Activated CD4-positive, alpha-beta T cell treated with anti-CD3 and anti-CD28 coated beads for 48 hours (primary cell): Measurements from ENCODE around the gene CC2D1A.
A peak's percentile ranks its signal among the peaks of the same experiment; 100 is the strongest.

ENCODE experiments used
- DNase-seq: peaks from one replicate; pipeline ENCODE4 v3.0.0-alpha.2; 2020

The CC2D1A gene

DNA sequence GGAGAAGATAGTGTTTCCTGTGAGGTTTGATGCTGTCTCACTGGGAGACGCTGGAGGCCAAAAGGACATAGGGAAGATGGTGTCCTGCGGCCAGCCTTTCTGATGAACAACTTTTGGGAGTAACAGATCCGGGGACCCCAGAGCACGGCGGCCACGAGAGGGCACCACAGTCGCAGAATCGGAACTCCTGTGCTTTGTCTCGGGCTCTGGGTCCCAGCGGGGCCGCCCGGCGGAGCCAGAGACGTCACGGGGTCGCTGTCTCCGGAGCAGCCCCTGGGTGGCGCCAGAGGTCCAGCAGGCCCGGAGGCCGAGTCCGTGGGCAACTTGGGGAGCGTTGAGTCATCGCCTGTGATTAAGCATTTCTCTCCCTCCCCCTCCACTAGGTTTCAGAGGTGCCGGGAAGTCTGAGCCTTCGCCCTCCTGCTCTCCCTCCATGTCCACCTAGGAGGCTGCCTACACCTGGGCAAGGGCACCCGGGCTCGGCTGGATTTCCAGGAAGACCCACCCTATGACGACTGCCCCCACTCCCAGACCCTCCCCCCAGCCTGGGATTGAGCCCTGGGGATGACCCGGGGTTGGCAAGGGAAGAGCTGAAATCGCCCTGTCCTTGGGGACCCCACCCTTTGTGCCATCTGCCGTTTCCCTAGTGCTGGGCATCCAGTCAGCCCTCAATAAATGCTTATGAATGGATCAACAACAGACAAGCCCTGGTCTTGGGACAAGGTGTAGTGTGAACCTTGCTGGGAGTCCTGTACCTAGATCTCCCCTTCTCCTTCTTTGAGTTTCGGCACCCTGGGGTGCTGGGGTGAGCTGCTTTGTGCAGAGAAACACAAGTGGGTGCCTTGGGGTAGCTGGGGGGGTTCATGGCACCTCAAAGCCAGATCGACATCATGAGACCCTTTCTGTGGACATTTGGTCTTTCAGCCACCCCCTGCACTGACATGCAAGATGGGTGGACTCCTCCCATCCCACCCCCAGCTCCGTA lies 25.6 kb upstream of the CC2D1A start:
- peak; percentile 99 for DNase-seq

DNA sequence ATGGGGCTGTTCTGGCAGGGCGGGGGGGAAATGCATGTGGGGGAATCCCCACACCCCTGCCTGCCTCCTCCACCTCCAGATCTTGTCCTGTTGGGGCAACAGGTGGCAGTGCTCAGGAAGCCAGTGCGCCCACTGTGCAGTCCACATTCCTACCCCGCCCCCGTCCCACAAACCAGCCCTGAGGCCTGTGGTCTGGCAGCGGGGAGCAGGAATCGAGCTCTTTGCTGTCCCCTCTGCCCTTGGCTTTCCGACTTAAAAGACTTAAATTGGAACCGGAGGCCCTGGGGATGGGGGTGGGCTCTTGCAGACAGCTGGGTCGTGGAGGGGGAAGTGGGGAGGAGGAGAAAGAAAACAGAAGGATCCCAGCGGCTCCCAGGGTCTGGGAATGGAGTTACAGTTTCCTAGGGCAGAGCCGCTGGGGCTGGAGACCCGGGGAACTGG lies 24.7 kb upstream of the CC2D1A start:
- peak; percentile 23 for DNase-seq

DNA sequence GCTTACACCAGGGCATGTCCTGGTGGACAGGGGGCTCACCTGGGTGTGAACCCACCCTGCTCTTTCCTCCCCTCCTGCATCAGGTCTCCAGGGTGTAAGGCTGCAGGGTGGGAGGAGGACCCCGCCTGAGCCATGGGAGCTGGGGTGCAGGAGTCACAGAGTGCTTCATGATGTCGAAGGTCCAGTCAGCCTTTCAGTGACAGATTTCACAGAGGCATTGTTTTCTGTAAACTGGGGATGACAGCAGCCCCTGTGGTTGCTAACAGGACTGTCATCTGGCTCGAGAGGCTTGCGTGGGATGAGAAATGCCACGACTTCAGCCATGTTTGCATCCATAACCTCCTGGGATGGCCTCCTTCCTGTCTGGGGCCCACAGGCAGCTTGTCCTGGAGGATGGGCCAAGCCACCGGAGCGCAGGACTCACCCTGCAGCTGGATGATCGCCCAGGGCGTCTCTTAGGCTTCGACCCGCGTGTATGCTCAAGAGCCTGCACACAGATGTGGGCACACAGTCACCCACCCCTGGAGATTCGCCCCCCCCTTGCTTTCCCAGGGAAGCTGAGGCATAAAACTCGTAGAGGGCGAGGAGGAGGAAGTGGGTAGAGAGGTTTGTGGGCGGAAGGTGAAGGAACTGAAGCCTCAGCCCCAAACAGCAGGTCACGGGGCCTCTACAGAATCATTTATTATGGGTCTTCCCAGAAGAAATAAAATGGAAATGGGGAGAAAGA lies 24.1 kb upstream of the CC2D1A start:
- DNase-seq: peak; percentile 64

DNA sequence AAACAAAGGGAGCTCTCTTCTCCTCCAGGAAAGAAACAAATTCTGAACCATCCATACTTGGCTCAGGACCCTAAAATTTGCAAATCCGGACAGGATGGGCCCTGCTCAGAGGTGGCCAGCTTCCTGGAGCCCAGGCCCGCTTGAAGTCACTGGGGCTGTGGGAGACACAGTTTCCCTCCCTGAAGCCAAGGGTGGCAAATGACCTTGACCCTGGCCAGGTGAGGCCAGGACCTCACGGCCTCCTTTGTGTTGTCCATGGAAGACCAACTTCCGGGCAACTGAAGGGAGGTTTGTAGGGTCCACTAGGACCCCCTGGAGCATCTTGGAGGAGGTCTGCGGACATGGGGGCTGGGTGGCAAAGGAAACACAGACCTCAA lies 23.6 kb upstream of the CC2D1A start:
- DNase-seq: no peak

DNA sequence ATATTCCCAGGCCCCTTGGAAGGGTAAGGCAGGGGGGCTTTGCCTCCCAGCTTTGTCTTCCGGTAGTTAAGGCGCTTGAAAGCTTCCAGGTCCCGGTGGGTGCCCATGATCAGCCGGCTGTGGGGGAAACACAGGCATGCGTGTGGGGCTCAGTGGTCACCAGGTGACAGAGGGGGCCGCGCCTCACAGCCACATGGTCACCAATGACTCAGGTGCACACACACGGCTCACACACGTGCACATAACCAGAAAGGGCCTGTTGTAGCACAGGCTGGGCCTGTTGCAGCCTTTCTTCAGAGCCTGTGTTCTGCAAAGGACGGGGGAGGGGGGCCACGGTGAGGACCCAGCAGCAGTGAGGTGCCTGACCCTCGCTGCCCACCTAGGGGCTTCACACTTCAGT lies 23.2 kb upstream of the CC2D1A start:
- DNase-seq: no peak

DNA sequence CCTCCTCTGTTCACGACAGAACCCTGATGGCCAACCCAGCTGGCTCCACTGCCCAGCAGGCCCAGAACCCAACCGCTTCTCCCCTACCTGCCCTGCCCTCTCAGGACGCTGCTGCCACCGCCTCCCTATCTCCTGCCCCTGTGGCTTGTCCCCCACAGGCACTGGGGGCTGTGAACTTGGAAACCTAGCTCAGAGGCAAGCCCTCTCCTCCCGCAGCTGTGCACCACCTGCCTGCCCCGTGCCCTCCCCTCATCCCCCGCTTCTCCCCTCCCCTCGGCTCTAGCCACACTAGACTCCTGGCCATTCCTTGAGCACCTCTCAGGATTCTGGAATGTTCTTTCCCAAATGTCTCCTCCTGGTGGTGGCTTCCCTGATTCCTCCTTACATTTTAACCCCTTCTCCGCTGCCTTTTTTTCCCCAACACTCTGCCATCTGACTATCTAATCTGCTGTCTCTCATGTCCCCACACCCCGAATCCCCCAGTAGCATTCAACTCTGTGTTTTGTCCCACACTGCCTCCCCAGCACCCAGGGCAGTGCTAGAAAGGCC lies 22.4 kb upstream of the CC2D1A start:
- DNase-seq: no peak

DNA sequence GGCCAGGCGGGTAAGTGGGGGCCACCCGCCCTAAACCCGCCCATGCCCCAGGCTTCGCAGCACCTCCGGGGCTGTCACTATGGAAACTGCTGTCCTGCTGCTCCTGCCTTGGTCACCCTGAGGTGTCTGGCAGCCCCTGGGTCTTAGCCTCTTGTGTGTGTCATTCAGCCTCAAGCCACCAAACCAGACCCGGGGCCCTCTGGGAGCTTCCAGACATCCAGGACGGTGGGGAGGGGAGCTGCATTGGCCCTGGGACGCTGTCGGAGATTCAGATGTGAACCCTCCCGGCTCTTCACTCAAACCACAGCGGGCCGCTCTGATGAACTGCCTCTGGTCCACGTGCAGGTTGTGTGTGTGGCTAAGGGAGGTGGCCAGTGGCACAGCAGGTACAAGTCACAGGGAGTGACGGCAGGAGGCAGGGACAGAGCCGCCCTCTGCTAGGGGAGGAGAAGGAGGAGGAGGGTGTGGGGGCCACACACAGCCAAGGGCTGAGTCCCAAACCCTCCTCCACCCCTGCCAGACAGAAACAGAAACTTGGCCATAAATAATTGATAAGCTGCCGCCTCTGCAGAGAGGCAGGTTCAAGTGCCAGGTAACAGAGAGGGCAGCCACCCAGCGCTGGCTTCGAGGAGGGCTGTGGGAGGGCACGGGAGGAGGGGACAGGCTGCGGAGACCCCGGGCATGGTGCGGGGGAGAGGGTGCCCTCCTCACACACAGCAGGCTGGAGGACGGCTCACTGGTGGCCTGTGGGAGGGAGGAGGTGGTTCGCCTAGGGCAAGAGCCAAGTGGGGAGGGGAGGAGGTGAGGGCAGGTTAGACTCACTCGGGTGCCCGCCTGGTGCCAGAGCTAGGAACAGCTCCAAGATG lies 21.0 kb upstream of the CC2D1A start:
- no peak for DNase-seq

DNA sequence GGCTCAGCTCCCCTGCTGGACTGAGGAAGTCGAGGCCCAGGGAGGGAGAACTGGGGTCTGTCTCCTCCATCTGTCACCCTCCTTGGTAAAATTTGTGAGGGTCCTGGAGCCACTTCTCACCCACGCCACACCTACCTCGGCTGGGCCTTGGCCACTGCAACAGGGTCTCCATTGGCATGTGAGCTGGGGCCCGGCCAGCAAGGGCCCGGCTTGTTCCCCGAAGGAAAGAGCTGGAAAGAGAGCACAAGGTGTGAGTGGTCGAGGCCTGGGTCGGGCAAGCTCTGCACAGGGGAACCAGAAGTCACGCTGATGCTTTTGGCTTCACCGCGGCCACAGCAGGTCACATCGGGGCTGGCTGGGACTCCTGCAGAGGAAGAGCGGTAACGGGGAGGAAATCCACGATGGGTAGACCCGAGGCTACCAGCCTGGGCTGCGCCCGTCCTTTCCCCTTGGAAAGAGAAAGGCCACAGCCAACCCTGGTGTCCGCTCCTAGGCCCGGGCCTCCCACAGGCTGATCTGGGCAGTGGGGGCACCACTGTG lies 20.1 kb upstream of the CC2D1A start:
- no peak for DNase-seq

DNA sequence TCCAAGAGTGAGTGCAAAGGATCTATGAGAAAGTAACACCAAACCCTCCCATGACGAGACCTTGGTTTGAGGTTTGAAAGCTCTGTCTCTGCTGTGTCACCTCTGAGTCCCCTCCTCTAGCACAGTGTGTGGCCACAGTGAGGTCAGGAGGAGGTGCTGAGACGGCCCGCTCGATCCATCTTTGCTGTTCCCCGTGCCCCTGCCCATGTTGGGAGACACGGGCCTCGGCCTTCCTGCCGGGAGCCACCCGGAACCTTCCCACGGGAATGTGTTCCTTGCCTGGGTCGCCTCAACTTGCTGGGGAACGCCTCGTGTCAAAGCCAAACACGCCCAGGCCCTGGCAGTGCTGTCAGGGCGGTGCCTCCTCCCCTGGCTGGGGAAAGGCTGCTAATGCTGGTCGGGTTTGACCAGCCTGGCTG lies 19.0 kb upstream of the CC2D1A start:
- DNase-seq: no peak

DNA sequence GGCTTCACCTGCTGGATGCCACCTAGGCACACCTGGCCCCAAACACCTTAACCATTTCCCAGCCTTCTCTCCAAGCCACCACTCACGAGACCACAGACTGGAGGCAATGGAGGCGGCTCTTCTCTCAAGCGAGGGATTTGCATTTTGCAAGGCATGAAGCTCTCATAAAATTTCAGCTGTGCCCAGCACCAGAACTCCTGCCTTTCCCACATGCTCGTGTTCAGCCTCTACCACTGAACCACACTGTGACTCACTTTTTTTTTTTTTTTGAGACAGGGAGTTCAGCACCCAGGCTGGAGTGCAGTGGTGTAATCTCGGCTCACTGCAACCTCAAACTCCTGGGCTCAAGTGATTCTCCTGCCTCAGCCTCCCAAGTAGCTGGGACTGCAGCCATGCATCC lies 18.5 kb upstream of the CC2D1A start:
- no peak for DNase-seq

DNA sequence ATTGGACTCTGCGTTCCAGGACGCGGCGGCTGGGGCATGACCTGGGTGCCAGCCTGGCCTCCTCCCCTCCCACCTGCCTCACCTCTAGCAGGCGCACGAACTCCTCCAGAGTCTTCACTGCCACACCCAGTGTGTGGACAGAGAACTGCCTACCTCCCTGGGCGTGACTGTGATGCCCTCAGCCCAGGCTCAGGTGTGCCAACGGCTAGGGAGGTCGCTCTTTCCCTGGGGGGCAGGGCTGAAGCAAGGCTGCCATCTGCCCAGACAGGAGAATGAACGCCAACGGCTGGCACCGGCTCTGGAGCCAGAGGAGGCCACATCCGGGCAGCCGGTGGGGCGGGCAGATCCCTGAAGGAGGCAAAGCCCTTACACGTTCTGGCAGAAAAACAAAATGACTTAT lies 17.7 kb upstream of the CC2D1A start:
- no peak for DNase-seq

DNA sequence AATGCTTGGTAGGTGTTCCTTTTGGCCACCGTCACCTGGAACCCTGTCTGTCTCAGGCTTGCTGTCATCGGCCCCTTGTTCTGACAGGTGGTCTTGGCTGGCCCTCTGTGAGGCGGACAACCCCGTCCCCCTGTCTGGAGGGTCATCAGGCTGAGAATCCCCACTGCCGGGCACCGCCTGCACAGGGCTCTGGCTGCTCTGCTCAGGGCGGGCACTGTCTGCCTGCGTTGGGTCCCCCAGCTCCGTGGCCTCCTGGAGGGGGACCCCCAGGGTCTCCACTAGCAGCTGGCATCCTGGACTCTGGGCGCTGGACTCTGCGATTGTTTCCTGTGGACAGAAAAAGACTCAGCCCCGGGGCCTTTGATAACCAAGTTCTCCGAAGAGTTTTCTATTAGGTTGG lies 15.9 kb upstream of the CC2D1A start:
- no peak for DNase-seq

DNA sequence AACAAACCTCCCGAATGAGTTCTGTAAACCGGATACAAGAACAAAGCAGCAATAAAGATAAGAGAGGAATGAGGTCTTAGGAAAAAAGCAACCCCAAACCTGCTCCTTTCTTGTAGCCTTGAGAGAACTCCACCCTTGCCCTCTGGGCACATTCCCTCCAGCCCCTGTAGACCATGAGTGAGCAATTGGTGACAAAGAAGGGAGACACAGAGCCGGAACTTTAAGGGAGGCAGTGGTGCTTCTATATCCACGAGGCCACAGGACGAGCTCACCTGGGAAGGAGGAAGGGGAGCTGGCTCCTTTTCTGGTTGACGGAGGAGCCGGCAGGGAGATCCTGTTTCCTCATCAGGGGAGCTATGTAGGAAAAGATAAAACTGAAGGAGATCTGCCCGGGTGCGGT lies 13.1 kb upstream of the CC2D1A start:
- DNase-seq: no peak

DNA sequence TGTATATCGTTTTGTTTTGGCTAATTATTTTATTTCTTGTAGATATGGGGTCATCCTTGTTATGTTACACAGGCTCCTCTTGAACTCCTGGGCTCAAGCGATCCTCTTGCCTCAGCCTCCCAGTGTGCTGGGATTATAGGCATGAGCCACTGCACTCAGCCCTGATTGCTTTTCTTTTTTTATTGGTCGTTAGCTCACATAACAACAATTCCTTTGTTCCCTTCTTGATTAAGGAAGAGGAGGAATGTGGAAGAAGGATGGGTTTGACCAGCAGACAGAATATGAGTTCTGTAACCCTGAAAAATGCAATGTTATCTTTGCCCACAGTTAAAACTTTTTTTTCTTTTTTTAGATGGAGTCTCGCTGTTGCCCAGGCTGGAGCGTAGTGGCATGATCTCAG lies 11.4 kb upstream of the CC2D1A start:
- no peak for DNase-seq

DNA sequence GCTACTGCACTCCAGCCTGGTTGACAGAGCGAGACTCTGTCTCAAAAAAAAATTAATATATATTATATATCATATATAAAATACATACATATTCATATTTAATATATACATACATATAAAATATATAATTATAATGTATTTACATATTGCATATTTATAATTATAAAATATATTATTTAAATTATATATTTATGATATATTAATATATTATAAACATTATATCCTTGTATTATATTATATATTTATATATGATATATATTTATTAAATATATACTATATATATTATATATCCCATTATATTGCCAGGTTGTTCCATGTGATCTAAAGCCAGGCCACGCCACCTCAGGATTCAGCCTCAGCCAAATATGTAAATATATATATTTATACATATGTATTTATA lies 9.8 kb upstream of the CC2D1A start:
- no peak for DNase-seq

DNA sequence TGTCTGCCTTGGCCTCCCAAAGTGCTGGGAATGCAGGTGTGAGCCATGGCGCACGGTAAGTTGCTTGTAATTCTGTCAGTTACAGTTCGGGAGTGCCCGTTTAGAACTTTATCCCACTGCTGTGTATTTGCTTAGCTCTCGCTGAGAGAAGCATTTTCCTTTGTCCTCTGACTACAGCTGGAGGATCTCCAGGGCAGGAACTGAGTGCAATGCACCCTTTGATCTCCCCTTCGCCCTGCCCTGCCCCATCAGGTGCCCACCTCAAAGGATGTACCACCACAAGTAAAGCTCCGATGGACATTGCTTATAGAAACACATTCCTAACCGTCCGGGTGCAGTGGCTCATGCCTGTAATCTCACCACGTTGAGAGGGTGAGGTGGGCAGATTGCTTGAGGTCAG lies 6.6 kb upstream of the CC2D1A start:
- DNase-seq: no peak

DNA sequence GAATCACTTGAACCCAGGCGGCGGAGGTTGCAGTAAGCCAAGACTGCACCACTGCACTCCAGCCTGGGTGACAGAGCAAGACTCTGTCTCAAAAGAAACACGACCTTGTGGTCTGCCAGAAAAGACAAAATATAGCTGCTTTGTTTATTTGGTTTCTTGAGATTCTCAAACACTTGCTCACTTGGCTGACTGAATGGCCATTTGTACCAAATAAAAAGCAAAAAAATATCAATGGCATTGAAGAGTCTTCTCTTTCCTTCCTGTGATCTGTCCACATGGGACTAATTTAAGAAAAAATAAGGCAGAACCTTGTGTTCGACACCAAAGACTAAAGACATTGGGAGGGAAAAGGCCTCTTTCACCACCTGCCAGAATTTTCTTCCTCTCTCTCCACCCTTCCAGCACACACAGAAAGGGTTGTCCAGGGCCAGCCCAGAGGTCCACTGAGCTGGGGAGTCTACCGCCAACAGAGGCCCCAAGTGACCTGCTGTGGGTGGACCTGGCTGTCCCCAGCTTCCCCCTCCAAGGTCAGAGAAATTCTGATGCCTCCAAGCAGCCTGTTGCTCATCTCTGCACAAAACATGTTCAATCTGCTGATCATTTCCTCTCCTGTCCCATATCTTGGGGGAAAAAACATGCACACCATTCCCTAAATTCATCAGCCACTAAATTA lies 6.0 kb upstream of the CC2D1A start:
- no peak for DNase-seq

DNA sequence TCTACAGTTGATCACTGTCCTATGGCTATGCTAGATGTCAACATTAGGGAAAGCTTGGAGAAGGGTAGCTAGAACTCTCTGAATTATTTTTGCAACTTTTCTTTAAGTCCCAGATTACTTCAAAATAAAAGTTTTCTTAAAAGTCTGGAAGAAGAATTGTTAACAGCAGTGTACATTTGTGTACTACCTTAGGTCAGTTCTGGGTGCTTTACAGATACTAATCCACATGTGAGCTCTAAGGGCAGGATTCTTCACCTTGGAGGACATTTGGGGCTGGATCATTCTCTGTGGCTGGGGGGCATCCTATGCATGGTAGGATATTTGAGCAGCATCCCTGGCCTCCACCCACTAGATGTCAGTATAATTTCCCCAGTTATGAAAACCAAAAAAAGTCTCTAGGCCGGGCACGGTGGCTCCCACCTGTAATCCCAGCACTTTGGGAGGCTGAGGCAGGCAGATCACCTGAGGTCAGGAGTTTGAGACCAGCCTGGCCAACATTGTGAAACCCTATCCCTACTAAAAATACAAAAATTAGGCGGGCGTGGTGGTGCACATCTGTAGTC lies 2.9 kb upstream of the CC2D1A start:
- DNase-seq: peak; percentile 41

DNA sequence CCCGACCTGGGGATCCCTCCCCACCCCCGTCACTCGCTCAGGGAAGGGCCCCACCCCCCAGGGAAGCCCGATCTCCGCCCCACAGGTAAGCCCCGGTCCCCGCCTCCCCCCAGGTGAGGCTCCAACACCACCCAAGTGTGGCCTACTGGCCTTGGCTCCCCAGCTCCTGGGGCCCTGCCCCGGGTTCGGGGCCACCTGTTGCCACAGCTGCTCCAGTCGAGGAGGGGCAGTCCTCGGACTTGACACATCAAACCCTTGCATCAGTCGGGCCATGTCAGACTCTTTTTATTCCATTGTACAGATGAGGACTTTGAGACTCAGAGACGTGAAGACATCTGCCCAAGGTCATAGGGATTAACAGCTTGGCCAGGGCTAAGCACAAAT lies 512 bp downstream of the CC2D1A start:
- peak; percentile 32 for DNase-seq

DNA sequence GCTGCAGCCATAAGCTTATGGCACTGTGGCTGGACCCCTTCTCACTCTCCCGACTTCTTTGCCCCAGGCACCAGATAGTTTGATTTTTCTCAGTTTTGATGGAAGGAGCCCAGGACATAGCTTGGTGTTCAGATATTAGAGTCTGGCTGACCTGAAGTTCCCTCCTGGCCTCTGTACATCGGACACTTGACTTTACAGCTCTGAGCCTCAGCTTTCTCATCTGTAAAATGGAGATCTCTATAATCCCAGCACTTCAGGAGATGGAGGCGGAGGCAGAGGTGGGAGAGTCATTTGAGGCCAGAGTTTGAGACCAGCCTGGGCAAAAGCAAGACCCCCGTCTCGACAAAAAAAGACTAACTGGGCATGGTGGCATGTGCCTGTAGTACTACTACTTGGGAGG lies 909 bp downstream of the CC2D1A start:
- DNase-seq: no peak

DNA sequence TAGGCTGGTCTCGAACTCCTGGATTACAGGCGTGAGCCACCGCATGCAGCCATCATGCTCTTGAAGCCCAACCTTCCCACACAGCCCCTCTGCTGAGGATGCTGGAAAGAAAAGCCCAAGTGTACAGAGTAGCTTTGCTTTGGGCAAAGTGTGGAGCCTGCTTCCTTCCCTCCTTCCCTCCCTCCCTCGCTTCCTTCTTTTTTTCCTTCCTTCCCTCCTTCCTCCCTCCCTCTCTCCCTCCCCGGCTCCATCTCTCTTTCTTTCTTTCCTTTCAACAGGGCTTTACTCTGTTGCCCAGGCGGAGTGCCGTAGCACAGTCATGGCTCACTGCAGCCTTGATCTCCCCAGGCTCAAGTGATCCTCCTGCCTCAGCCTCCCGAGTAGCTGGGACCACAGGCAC lies 2.7 kb downstream of the CC2D1A start:
- DNase-seq: no peak

DNA sequence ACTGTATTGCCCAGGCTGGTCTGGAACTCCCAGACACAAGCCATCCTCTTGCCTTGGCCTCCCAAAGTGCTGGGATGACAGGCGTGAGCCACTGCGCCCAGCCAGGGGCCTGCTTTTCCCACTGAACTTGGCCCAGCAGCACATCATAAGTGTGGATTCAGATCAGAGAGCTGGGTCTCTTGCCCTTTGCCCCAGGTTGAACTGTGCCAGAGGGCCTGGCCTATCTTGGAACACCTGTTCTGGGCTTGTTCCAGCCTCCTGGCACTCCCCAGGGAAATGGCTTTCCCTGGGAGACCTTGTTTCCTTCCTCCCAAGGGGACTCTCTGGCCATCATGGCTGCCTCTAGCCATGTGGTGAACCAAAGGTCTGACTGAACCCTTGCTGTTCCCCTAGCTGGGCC lies 3.4 kb downstream of the CC2D1A start:
- no peak for DNase-seq
